Measurements from ENCODE around the gene JAG1. TPM values are rescaled to one million over a fixed set of nuclear protein-coding genes. Genes with fewer than 3 reads are reported as not detected.

Gene JAG1
- total RNA-seq, 1 donor from 2014 or later: 278 TPM

GRCh38 chr20:10675450-10675848 is 1.6 kb upstream of the JAG1 start:
- H3K9ac ChIP-seq (ENCODE audit: low read length): peak overlapping the region; percentile 93
- TF ChIP-seq CTCF (IDR thresholded peaks at IDR 0.05; ENCODE audit: insufficient read depth, low read depth, low read length) (no peak), EZH2 (IDR thresholded peaks at IDR 0.05; ENCODE audit: insufficient read depth, low read length) (no peak)
- H3K9me3 Mint-ChIP-seq (ENCODE audit: unreplicated experiment): peaks cover 3% of the 10 kb centered on the region
- H4K20me1 ChIP-seq (ENCODE audit: insufficient read depth, low read length): peaks cover 17% of the 10 kb centered on the region
- H3K4me2 ChIP-seq (ENCODE audit: low read length): peak overlapping the region; percentile 93
- H3K27ac ChIP-seq (ENCODE audit: low read depth, low read length): peak overlapping the region; percentile 97
- H2AFZ ChIP-seq (ENCODE audit: low read depth, low read length): no peak overlapping the region
- no peaks in the 10 kb centered on the region for H3K27me3 Mint-ChIP-seq (ENCODE audit: low read depth, unreplicated experiment)
- peaks cover 26% of the 10 kb centered on the region for H3K4me1 Mint-ChIP-seq (ENCODE audit: low read depth, unreplicated experiment)
- peaks cover 25% of the 10 kb centered on the region for H3K4me1 ChIP-seq (ENCODE audit: insufficient read depth, low read length)
- peaks cover 28% of the 10 kb centered on the region for H3K79me2 ChIP-seq (ENCODE audit: insufficient read depth, low read length)
- FAIRE-seq (no peak), DNase-seq (ENCODE audit: low read depth) (no peak)
- peaks cover 21% of the 10 kb centered on the region for H3K36me3 Mint-ChIP-seq (ENCODE audit: low read depth, unreplicated experiment)
- H3K4me3 ChIP-seq (ENCODE audit: insufficient read depth, low read depth, low read length): peak overlapping the region; percentile 72
- peak overlapping the region; percentile 93 for H3K4me3 Mint-ChIP-seq (ENCODE audit: unreplicated experiment)
- H3K27me3 ChIP-seq (ENCODE audit: insufficient read depth, low read length): no peaks in the 10 kb centered on the region
- H3K9me3 ChIP-seq (ENCODE audit: insufficient read depth, low read depth, low read length): no peaks in the 10 kb centered on the region
- peak overlapping the region; percentile 99 for H3K27ac Mint-ChIP-seq (ENCODE audit: unreplicated experiment)
- H3K36me3 ChIP-seq (ENCODE audit: insufficient read depth, low read length): no peaks in the 10 kb centered on the region

- Histone ChIP-seq H3K4me1 (ENCODE audit: insufficient read depth, low read length) (peaks cover 25% of the 10 kb centered on the region), H3K36me3 (ENCODE audit: insufficient read depth, low read length) (no peaks in the 10 kb centered on the region)
Observed at GRCh38 chr20:10674684-10675449, 1.1 kb upstream of the JAG1 start.

More at GRCh38 chr20:10674684-10675449, 1.1 kb upstream of the JAG1 start:
- TF ChIP-seq CTCF (IDR thresholded peaks at IDR 0.05; ENCODE audit: insufficient read depth, low read depth, low read length) (peak; percentile 47), EZH2 (IDR thresholded peaks at IDR 0.05; ENCODE audit: insufficient read depth, low read length) (no peak)
- peak overlapping the region; percentile 71 for H2AFZ ChIP-seq (ENCODE audit: low read depth, low read length)
- DNase-seq (ENCODE audit: low read depth): no peak
- no peaks in the 10 kb centered on the region for H3K27me3 Mint-ChIP-seq (ENCODE audit: low read depth, unreplicated experiment)
- no peaks in the 10 kb centered on the region for H3K9me3 ChIP-seq (ENCODE audit: insufficient read depth, low read depth, low read length)
- peak overlapping the region; percentile 97 for H3K27ac ChIP-seq (ENCODE audit: low read depth, low read length)
- no peaks in the 10 kb centered on the region for H3K9me3 Mint-ChIP-seq (ENCODE audit: unreplicated experiment)
- FAIRE-seq: no peak
- H3K79me2 ChIP-seq (ENCODE audit: insufficient read depth, low read length): peaks cover 34% of the 10 kb centered on the region
- H3K27ac Mint-ChIP-seq (ENCODE audit: unreplicated experiment): peak overlapping the region; percentile 99
- H3K4me3 ChIP-seq (ENCODE audit: insufficient read depth, low read depth, low read length): peak overlapping the region; percentile 72
- peak overlapping the region; percentile 93 for H3K9ac ChIP-seq (ENCODE audit: low read length)
- H4K20me1 ChIP-seq (ENCODE audit: insufficient read depth, low read length): peaks cover 23% of the 10 kb centered on the region
- peak overlapping the region; percentile 93 for H3K4me3 Mint-ChIP-seq (ENCODE audit: unreplicated experiment)
- H3K27me3 ChIP-seq (ENCODE audit: insufficient read depth, low read length): no peaks in the 10 kb centered on the region
- peak overlapping the region; percentile 93 for H3K4me2 ChIP-seq (ENCODE audit: low read length)
- H3K36me3 Mint-ChIP-seq (ENCODE audit: low read depth, unreplicated experiment): peaks cover 26% of the 10 kb centered on the region
- H3K4me1 Mint-ChIP-seq (ENCODE audit: low read depth, unreplicated experiment): peaks cover 26% of the 10 kb centered on the region

Measured in astrocyte (in vitro differentiated cells and primary cell).